Neural progenitor cell (in vitro differentiated cells): ENCODE measurements around the gene FBLN1. TPM values are rescaled to one million over a fixed set of nuclear protein-coding genes. Genes with fewer than 3 reads are reported as not detected.

Experiments
- DNase-seq: peaks from one replicate; pipeline ENCODE4 v3.0.0-alpha.2; 2016; ENCODE audit warnings: low spot score
- H2AFZ ChIP-seq: fragments of 200-600 bp; sonication (generic); replicated peaks from 2 replicates; pipeline ENCODE4 v1.6.1; 2016; ENCODE audit warnings: antibody characterized with exemption
- H3F3A ChIP-seq: fragments of 200-600 bp; sonication (generic); 2 replicates; pipeline ENCODE4 v1.6.1; 2016; ENCODE audit warnings: antibody characterized with exemption, low read depth
- H3K27ac ChIP-seq: fragments of 200-600 bp; sonication (generic); 2 replicates; pipeline ENCODE4 v1.5.1; 2016; ENCODE audit warnings: mild to moderate bottlenecking
- H3K27me3 ChIP-seq: fragments of 200-600 bp; sonication (generic); 2 replicates; pipeline ENCODE4 v1.6.1; 2016; ENCODE audit warnings: mild to moderate bottlenecking, moderate library complexity
- H3K36me3 ChIP-seq: fragments of 200-600 bp; sonication (generic); 2 replicates; pipeline ENCODE4 v1.5.1; 2016
- H3K4me1 ChIP-seq: fragments of 200-600 bp; sonication (generic); 2 replicates; pipeline ENCODE4 v1.6.1; 2016; ENCODE audit warnings: mixed run types
- H3K4me2 ChIP-seq: fragments of 200-600 bp; sonication (generic); 2 replicates; pipeline ENCODE4 v1.6.1; 2016
- H3K4me3 ChIP-seq: fragments of 200-600 bp; sonication (generic); 2 replicates; pipeline ENCODE4 v1.5.1; 2016
- H3K79me2 ChIP-seq: fragments of 200-600 bp; sonication (generic); 2 replicates; pipeline ENCODE4 v1.6.1; 2016; ENCODE audit warnings: low read depth
- H3K9ac ChIP-seq: fragments of 200-600 bp; sonication (generic); 2 replicates; pipeline ENCODE4 v1.6.1; 2016
- H3K9me3 ChIP-seq: fragments of 200-600 bp; sonication (generic); 2 replicates; pipeline ENCODE4 v1.5.1; 2016; ENCODE audit warnings: low read depth
- H4K20me1 ChIP-seq: fragments of 200-600 bp; sonication (generic); 2 replicates; pipeline ENCODE4 v1.6.1; 2016; ENCODE audit warnings: low read depth
- H3K27ac Mint-ChIP-seq: 3 replicates; pipeline ENCODE4 v1.8.0; 2021; ENCODE audit warnings: mixed read lengths
- H3K27me3 Mint-ChIP-seq: 2 replicates; pipeline ENCODE4 v1.8.0; 2022; ENCODE audit warnings: low read depth, mild to moderate bottlenecking, inconsistent platforms, moderate library complexity, mixed read lengths; ENCODE audit not compliant: insufficient read depth
- H3K36me3 Mint-ChIP-seq: 3 replicates; pipeline ENCODE4 v1.8.0; 2021; ENCODE audit warnings: mixed read lengths
- H3K4me1 Mint-ChIP-seq: 3 replicates; pipeline ENCODE4 v1.8.0; 2021; ENCODE audit warnings: mixed read lengths
- H3K4me3 Mint-ChIP-seq: 3 replicates; pipeline ENCODE4 v1.8.0; 2021; ENCODE audit warnings: mild to moderate bottlenecking, moderate library complexity, mixed read lengths
- H3K9me3 Mint-ChIP-seq: 3 replicates; pipeline ENCODE4 v1.8.0; 2020; ENCODE audit warnings: mixed read lengths
- EZH2 ChIP-seq: fragments of 200-600 bp; sonication (generic); IDR thresholded peaks from 2 replicates; pipeline ENCODE4 v1.6.1; 2017; ENCODE audit warnings: antibody characterized with exemption, mild to moderate bottlenecking, moderate library complexity
- EZH2phosphoT487 ChIP-seq: fragments of 200-600 bp; sonication (generic); IDR thresholded peaks from 2 replicates; pipeline ENCODE4 v1.6.1; 2017; ENCODE audit warnings: antibody characterized with exemption
- total RNA-seq: library from RNA; depleted of rRNA; stranded (reverse); fragments of >200 nt; gene quantifications from 2 replicates; pipeline ENCODE4 v1.2.3, GENCODE V29; 2015; ENCODE audit warnings: low replicate concordance
- TF ChIP-seq, protein P1 (sequence below): fragments of 200-600 bp; sonication (generic); IDR thresholded peaks from 2 replicates; pipeline ENCODE4 v1.5.1; 2017; ENCODE audit warnings: antibody characterized with exemption, mild to moderate bottlenecking

FBLN1 gene
- total RNA-seq, 1 donor from 2014 or later, result 84.3 TPM

DNA sequence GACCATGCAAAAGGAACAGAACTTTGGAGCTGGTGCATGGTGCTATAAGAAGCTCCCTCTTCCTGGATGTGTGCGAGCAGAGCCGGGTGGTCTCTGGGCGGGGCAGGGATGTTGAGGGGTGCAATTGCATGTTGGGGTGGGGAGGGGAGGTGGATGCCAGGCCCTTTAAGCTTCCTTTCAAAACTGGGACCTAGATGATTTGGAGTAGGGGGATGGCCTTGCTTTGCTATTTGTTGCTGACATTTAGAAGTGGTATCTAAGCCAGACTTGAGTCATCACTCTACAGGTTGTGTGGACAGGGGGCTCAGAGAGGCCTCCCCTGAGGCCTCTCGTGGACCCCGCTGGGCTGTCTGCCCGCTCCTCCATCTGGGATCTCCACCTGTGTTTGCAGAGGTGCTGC is 24.8 kb downstream of the FBLN1 start:
- H3K27ac Mint-ChIP-seq, result no peak overlapping the region
- peaks cover 12% of the 10 kb centered on the region for H4K20me1 ChIP-seq
- H3K9me3 Mint-ChIP-seq, result no peaks in the 10 kb centered on the region
- TF ChIP-seq EZH2phosphoT487 (no peak), EZH2 (no peak)
- TF ChIP-seq, protein P1, sequence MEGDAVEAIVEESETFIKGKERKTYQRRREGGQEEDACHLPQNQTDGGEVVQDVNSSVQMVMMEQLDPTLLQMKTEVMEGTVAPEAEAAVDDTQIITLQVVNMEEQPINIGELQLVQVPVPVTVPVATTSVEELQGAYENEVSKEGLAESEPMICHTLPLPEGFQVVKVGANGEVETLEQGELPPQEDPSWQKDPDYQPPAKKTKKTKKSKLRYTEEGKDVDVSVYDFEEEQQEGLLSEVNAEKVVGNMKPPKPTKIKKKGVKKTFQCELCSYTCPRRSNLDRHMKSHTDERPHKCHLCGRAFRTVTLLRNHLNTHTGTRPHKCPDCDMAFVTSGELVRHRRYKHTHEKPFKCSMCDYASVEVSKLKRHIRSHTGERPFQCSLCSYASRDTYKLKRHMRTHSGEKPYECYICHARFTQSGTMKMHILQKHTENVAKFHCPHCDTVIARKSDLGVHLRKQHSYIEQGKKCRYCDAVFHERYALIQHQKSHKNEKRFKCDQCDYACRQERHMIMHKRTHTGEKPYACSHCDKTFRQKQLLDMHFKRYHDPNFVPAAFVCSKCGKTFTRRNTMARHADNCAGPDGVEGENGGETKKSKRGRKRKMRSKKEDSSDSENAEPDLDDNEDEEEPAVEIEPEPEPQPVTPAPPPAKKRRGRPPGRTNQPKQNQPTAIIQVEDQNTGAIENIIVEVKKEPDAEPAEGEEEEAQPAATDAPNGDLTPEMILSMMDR, result no peak
- no peak overlapping the region for H3K9ac ChIP-seq
- H3K4me3 ChIP-seq, result no peak overlapping the region
- no peaks in the 10 kb centered on the region for H3K36me3 ChIP-seq
- H3K4me3 Mint-ChIP-seq, result no peak overlapping the region
- peaks cover 8% of the 10 kb centered on the region for H3K36me3 Mint-ChIP-seq
- H3K27ac ChIP-seq, result no peak overlapping the region
- H3K79me2 ChIP-seq, result no peaks in the 10 kb centered on the region
- no peaks in the 10 kb centered on the region for H3K4me1 ChIP-seq
- H2AFZ ChIP-seq, result no peak overlapping the region
- H3F3A ChIP-seq, result no peaks in the 10 kb centered on the region
- H3K27me3 ChIP-seq, result no peaks in the 10 kb centered on the region
- no peak for DNase-seq
- peaks cover 7% of the 10 kb centered on the region for H3K4me1 Mint-ChIP-seq
- peaks cover 8% of the 10 kb centered on the region for H3K27me3 Mint-ChIP-seq
- no peaks in the 10 kb centered on the region for H3K9me3 ChIP-seq
- H3K4me2 ChIP-seq, result no peak overlapping the region

DNA sequence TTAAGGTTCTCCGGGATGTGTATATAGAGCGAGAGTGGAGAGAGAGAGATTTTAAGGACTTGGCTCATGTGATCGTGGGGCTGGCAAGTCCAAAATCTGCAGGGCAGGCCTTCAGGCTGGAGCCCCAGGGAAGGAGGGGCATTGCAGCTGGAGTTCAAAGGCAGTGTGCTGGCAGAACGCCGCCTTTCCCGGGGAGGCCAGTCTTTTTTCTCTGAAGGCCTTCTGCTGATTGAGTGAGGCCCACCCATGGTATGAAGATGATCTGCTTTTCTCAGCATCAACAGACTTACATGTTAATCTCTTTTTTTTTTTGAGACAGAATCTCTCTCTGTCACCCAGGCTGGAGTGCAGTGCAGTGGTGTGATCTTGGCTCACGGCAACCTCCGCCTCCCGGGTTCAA is 25.4 kb downstream of the FBLN1 start:
- peaks cover 8% of the 10 kb centered on the region for H3K36me3 Mint-ChIP-seq
- no peak overlapping the region for H3K27ac ChIP-seq

DNA sequence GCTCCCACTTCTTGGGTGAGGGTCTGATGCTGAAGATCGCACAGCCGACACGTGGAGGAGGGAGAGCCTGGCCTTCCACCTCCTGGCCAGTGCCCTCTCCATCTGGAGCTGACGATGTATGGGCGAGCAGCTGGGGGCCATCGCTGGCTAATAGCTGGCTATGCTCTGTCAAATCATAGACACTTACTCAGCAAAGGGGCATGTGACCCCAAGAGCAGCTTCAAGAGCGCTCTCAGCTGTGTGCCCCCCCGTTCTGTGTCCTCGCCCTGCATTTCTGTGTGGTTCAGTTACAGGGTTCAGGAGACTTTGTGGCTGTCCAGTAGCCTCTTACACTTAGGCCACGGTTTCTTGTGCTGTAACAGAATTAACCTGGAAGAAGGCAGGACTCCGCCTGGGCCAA is 26.4 kb downstream of the FBLN1 start:
- Histone ChIP-seq H3K4me3 (no peak overlapping the region), H3K27ac (no peak overlapping the region), H3K27me3 (no peaks in the 10 kb centered on the region), H3K4me1 (no peaks in the 10 kb centered on the region), H4K20me1 (peaks cover 8% of the 10 kb centered on the region), H3K36me3 (no peaks in the 10 kb centered on the region), H3K79me2 (no peaks in the 10 kb centered on the region), H3K4me2 (no peak overlapping the region), H2AFZ (no peak overlapping the region), H3F3A (no peaks in the 10 kb centered on the region), H3K9ac (no peak overlapping the region), H3K9me3 (no peaks in the 10 kb centered on the region)
- Mint-ChIP-seq H3K27me3 (peaks cover 3% of the 10 kb centered on the region), H3K36me3 (peaks cover 10% of the 10 kb centered on the region), H3K4me1 (peaks cover 7% of the 10 kb centered on the region), H3K27ac (no peak overlapping the region), H3K9me3 (no peaks in the 10 kb centered on the region), H3K4me3 (no peak overlapping the region)
- DNase-seq, result no peak
- TF ChIP-seq, protein P1, result no peak
- TF ChIP-seq EZH2 (no peak), EZH2phosphoT487 (no peak)

More for the DNA sequence above, 25.4 kb downstream of the FBLN1 start:
- no peak overlapping the region for H3K9ac ChIP-seq
- no peaks in the 10 kb centered on the region for H3K27me3 ChIP-seq
- peaks cover 12% of the 10 kb centered on the region for H4K20me1 ChIP-seq
- no peaks in the 10 kb centered on the region for H3K9me3 Mint-ChIP-seq
- no peak overlapping the region for H3K4me2 ChIP-seq
- H3K9me3 ChIP-seq, result no peaks in the 10 kb centered on the region
- no peaks in the 10 kb centered on the region for H3K36me3 ChIP-seq
- H2AFZ ChIP-seq, result no peak overlapping the region
- H3K4me3 ChIP-seq, result no peak overlapping the region
- no peaks in the 10 kb centered on the region for H3K79me2 ChIP-seq
- no peak for DNase-seq
- no peak overlapping the region for H3K27ac Mint-ChIP-seq
- TF ChIP-seq EZH2 (no peak), EZH2phosphoT487 (no peak)
- TF ChIP-seq, protein P1, result no peak
- H3K27me3 Mint-ChIP-seq, result peaks cover 5% of the 10 kb centered on the region
- H3K4me1 ChIP-seq, result no peaks in the 10 kb centered on the region
- peaks cover 7% of the 10 kb centered on the region for H3K4me1 Mint-ChIP-seq
- no peaks in the 10 kb centered on the region for H3F3A ChIP-seq
- no peak overlapping the region for H3K4me3 Mint-ChIP-seq
